GM06990 (cell line): ENCODE measurements around the gene PLA2G2F.
A peak's percentile ranks its signal among the peaks of the same experiment; 100 is the strongest.

Source experiments
- DNase-seq: peaks from one replicate; pipeline ENCODE4 v3.0.0-alpha.2; 2011; ENCODE audit not compliant: insufficient read length; ENCODE audit errors: extremely low read depth
- H3K27me3 ChIP-seq: replicated peaks from 2 replicates; pipeline ENCODE4 v1.6.0; 2011; ENCODE audit warnings: low read length; ENCODE audit not compliant: control insufficient read depth, insufficient read depth
- H3K36me3 ChIP-seq: 2 replicates; pipeline ENCODE4 v1.5.1; 2011; ENCODE audit warnings: low read length; ENCODE audit not compliant: control insufficient read depth, insufficient read depth
- H3K4me3 ChIP-seq: replicated peaks from 2 replicates; pipeline ENCODE4 v1.5.1; 2011; ENCODE audit warnings: low read depth, mild to moderate bottlenecking, control low read depth, low read length
- TF ChIP-seq, protein P1 (sequence below): IDR thresholded peaks from 2 replicates; pipeline ENCODE4 v1.5.1; 2011; ENCODE audit warnings: low read length, control low read depth, mild to moderate bottlenecking, inconsistent platforms; ENCODE audit not compliant: insufficient read depth, poor library complexity, severe bottlenecking

Gene PLA2G2F

DNA sequence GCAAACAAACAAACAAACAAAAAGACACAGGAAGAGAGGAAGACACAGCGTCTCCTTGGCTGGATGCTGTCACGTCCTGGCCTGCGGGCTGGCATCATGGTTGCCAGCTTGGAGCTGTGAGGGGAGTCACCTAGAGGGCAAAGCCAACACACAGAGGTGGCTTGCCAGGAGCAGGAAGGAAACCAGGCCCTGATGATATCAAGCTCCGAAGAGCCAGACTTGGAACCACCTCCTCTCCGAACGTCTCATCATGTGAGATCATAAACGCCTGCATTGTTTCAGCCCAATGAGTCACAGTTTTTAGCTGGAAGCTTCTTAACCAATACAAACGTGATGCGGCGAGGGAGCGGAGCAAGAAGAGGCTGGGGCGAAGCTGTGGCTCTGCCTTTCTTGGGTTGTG is 28.4 kb upstream of the PLA2G2F start:
- no peaks in the 10 kb centered on the region for H3K36me3 ChIP-seq
- no peak for DNase-seq
- H3K27me3 ChIP-seq: no peaks in the 10 kb centered on the region
- H3K4me3 ChIP-seq: no peak overlapping the region
- TF ChIP-seq, protein P1, sequence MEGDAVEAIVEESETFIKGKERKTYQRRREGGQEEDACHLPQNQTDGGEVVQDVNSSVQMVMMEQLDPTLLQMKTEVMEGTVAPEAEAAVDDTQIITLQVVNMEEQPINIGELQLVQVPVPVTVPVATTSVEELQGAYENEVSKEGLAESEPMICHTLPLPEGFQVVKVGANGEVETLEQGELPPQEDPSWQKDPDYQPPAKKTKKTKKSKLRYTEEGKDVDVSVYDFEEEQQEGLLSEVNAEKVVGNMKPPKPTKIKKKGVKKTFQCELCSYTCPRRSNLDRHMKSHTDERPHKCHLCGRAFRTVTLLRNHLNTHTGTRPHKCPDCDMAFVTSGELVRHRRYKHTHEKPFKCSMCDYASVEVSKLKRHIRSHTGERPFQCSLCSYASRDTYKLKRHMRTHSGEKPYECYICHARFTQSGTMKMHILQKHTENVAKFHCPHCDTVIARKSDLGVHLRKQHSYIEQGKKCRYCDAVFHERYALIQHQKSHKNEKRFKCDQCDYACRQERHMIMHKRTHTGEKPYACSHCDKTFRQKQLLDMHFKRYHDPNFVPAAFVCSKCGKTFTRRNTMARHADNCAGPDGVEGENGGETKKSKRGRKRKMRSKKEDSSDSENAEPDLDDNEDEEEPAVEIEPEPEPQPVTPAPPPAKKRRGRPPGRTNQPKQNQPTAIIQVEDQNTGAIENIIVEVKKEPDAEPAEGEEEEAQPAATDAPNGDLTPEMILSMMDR: no peak

DNA sequence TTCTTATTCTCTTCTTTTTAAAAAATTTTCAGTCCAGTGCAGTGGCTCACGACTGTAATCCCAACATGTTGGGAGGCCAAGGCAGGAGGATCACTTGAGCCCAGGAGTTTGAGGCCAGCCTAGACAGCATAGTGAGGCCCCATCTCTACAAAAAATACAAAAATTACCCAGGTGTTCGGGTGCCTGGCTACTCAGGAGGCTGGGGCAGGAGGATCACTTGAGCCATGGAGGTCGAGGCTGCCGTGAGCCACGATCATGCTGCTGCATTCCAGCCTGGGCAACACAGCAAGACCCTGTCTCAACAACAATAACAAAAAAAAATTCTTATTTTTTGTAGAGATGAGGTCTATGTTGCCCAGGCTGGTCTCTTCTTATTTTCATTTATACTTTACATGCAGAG is 27.7 kb upstream of the PLA2G2F start:
- Histone ChIP-seq H3K27me3 (no peaks in the 10 kb centered on the region), H3K36me3 (no peaks in the 10 kb centered on the region), H3K4me3 (no peak overlapping the region)
- TF ChIP-seq, protein P1: no peak
- no peak for DNase-seq

DNA sequence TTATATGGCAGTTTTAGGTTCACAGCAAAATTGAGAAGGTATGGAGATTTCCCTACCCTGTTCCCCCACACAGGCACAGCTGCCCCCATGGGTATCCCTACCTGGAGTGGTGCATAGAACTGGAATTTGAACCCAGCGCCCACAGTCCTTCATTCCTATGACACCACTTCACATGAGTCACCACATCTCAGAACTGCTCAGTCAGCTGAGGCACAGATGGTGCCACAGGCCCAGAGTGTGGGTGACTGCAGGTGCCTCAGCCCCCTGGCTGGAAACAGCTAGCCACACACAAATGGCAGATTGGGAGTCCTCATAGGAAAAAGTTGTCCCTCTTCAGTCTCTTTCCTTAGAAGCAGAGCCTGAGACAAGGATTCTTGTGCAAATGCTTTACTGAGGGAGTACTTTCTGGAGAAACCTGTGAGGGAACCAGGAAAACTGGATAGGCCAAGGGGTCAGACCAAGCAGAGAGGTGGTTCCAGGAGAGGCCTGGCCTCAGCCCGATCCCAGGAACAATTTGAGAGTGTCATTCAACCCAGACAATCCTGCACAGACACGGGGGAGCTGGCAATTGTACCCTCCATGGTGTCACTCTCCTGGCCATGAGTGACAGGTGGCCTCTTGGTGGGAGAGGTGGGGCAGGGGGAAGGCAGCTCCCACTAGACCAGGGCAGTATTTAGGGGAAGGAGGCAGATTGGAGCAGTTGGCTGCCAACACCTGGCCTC is 26.7 kb upstream of the PLA2G2F start:
- Histone ChIP-seq H3K4me3 (no peak overlapping the region), H3K36me3 (no peaks in the 10 kb centered on the region), H3K27me3 (no peaks in the 10 kb centered on the region)
- TF ChIP-seq, protein P1: no peak
- DNase-seq: no peak

DNA sequence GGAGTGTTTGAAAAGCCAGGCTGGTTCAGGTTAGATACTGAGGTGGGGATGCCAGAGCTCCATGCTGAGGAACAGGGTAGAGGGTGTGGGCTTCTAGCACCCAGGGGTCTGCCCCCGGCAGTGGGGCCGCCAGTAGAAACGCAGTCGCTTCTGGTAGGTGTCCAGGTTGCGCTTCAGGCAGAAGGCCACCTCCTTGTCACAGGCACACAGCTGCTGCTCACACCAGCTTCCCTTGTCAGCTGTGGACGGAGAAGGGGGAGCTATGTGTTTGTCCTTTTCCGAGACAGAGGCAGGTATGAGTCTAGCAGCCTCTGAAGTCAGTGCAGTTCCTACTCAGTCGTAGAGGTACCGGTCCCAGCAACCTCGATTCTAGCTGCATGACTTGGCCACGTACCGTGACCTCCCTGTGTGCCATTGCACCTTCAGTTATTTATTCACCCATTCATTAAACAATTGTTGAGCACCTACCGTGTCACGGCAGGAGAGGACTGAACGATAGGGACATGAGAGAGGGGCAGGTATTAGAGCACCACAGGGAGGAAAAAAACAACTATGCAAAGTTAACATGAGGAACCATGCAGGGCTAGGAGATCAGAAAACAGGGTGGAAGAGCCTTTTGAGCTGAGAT is 25.0 kb upstream of the PLA2G2F start:
- no peaks in the 10 kb centered on the region for H3K36me3 ChIP-seq
- no peak overlapping the region for H3K4me3 ChIP-seq
- H3K27me3 ChIP-seq: no peaks in the 10 kb centered on the region
- DNase-seq: no peak
- TF ChIP-seq, protein P1: no peak

DNA sequence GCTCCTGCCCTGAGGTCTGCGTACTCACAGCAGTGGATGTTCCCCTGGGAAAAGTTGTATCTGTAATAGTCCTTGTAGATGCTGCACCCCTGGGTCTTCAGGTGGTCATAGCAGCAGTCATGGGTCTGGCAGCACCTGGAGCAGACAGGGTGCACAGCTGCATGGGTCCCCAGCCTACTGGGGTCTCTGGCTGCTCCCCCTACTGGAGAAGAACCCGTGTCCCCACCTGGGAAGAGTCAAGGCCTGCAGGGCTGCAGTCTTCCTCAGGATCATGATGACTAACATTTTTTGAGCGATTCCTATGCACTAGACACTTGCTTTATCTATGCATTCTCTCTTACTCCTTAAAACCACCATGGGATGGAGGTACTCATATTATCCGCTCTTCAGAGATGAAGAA is 23.6 kb upstream of the PLA2G2F start:
- Histone ChIP-seq H3K36me3 (no peaks in the 10 kb centered on the region), H3K27me3 (no peaks in the 10 kb centered on the region), H3K4me3 (no peak overlapping the region)
- TF ChIP-seq, protein P1: peak; percentile 14
- no peak for DNase-seq
